Neural cell (in vitro differentiated cells): ENCODE results near the gene AMPD2.

Experiments used
- CTCF ChIP-seq: fragments of 450-650 bp; IDR thresholded peaks from 2 replicates; pipeline ENCODE4 v1.5.1; 2014; ENCODE audit warnings: antibody characterized with exemption, mild to moderate bottlenecking, moderate library complexity; ENCODE audit not compliant: poor library complexity, severe bottlenecking
- EZH2 ChIP-seq: fragments of 200-600, 300-800 bp; shearing (Covaris generic), sonication (generic); IDR thresholded peaks from 2 replicates; pipeline ENCODE4 v1.6.1; 2014; ENCODE audit warnings: antibody characterized with exemption, low read length, borderline replicate concordance, mild to moderate bottlenecking; ENCODE audit not compliant: insufficient read depth, poor library complexity, severe bottlenecking
- MXI1 ChIP-seq: fragments of 450-650 bp; conservative IDR thresholded peaks from 2 replicates; pipeline ENCODE4 v1.6.1; 2014; ENCODE audit warnings: antibody characterized with exemption, mild to moderate bottlenecking; ENCODE audit not compliant: poor library complexity, severe bottlenecking
- REST ChIP-seq: IDR thresholded peaks from 2 replicates; pipeline ENCODE4 v1.6.1; 2012; ENCODE audit warnings: borderline replicate concordance
- SMC3 ChIP-seq: fragments of 450-650 bp; conservative IDR thresholded peaks from 2 replicates; pipeline ENCODE4 v1.6.1; 2014; ENCODE audit warnings: antibody characterized with exemption, mild to moderate bottlenecking, moderate library complexity; ENCODE audit not compliant: poor library complexity
- TAF1 ChIP-seq: IDR thresholded peaks from 2 replicates; pipeline ENCODE4 v1.6.1; 2012; ENCODE audit warnings: low read depth

- TF ChIP-seq SMC3 (no peak), EZH2 (no peak), CTCF (no peak), TAF1 (no peak), REST (no peak), MXI1 (no peak)
These were observed 1.9 kb downstream of the AMPD2 start for GRCh38 chr1:109621379-109622136.
